IMR-90 (cell line): ENCODE data around the gene NTNG2. TPM values are rescaled to one million over a fixed set of nuclear protein-coding genes. Genes with fewer than 3 reads are reported as not detected.

Experiments
- ATAC-seq: fragments of 200-7000 bp; cut with Tn5 transposase; 2 replicates; pipeline ENCODE4 v1.9.1; 2020; ENCODE audit warnings: low read depth, mild to moderate bottlenecking, moderate library complexity
- BruUV-seq: library from RNA; stranded (reverse); fragments of 400-500 nt; replicated peaks from 2 replicates; lab custom pipeline; 2021; lab: Mats Ljungman, UMichigan
- CTCF ChIA-PET: fragments of 300-600 bp; formaldehyde crosslinking; extraction: SDS; loops from one replicate; lab custom pipeline; 2021; ENCODE audit warnings: antibody characterized with exemption; lab: Yijun Ruan, JAX
- POLR2A ChIA-PET: fragments of 300-600 bp; sonication (Branson Sonifier 250); formaldehyde crosslinking; loops from one replicate; lab custom pipeline; 2022; ENCODE audit warnings: antibody characterized with exemption; ENCODE audit not compliant: unreplicated experiment; lab: Charles Lee
- DNase-seq: peaks from one replicate; pipeline ENCODE4 v3.0.0; 2013
- H2AFZ ChIP-seq: replicated peaks from 2 replicates; pipeline ENCODE3; 2013; ENCODE audit warnings: low read length, mild to moderate bottlenecking; ENCODE audit not compliant: poor library complexity
- H2AK5ac ChIP-seq: 2 replicates; pipeline ENCODE4 v1.6.1; 2013; ENCODE audit warnings: low read depth, low read length, inconsistent platforms
- H2AK9ac ChIP-seq: replicated peaks from 2 replicates; pipeline ENCODE3; 2013; ENCODE audit warnings: mild to moderate bottlenecking, low read depth, low read length, moderate library complexity; ENCODE audit not compliant: poor library complexity
- H2BK120ac ChIP-seq: 2 replicates; pipeline ENCODE4 v1.6.1; 2013; ENCODE audit warnings: low read depth, low read length, inconsistent platforms
- H2BK15ac ChIP-seq: 3 replicates; pipeline ENCODE4 v1.6.1; 2013; ENCODE audit warnings: low read depth, low read length, inconsistent platforms
- H2BK20ac ChIP-seq: 2 replicates; pipeline ENCODE4 v1.6.1; 2013; ENCODE audit warnings: low read depth, mild to moderate bottlenecking, inconsistent platforms, low read length, moderate library complexity
- H2BK5ac ChIP-seq: 2 replicates; pipeline ENCODE4 v1.6.1; 2013; ENCODE audit warnings: mild to moderate bottlenecking, low read depth, low read length, inconsistent platforms; ENCODE audit not compliant: poor library complexity, severe bottlenecking
- H3K14ac ChIP-seq: replicated peaks from 2 replicates; pipeline ENCODE4 v1.6.1; 2013; ENCODE audit warnings: low read depth, low read length, inconsistent platforms
- H3K18ac ChIP-seq: 2 replicates; pipeline ENCODE4 v1.6.1; 2013; ENCODE audit warnings: low read depth, low read length, control low read depth
- H3K23ac ChIP-seq: 2 replicates; pipeline ENCODE4 v1.6.1; 2013; ENCODE audit warnings: low read depth, low read length, inconsistent platforms
- H3K27ac ChIP-seq: 2 replicates; pipeline ENCODE4 v1.5.1; 2013; ENCODE audit warnings: mild to moderate bottlenecking, control low read depth, low read length; ENCODE audit not compliant: insufficient read depth
- H3K27me3 ChIP-seq: 2 replicates; pipeline ENCODE4 v1.6.1; 2013; ENCODE audit warnings: low read length; ENCODE audit not compliant: control insufficient read depth, insufficient read depth
- H3K36me3 ChIP-seq: 2 replicates; pipeline ENCODE4 v1.6.1; 2013; ENCODE audit warnings: low read length, mixed read lengths; ENCODE audit not compliant: control insufficient read depth, insufficient read depth
- H3K4ac ChIP-seq: 2 replicates; pipeline ENCODE4 v1.6.1; 2013; ENCODE audit warnings: low read depth, low read length, inconsistent platforms
- H3K4me1 ChIP-seq: 2 replicates; pipeline ENCODE4 v1.6.1; 2013; ENCODE audit warnings: low read length, mixed read lengths; ENCODE audit not compliant: control insufficient read depth, insufficient read depth
- H3K4me2 ChIP-seq: 2 replicates; pipeline ENCODE4 v1.6.1; 2013; ENCODE audit warnings: low read depth, mild to moderate bottlenecking, control low read depth, low read length, moderate library complexity
- H3K4me3 ChIP-seq: 2 replicates; pipeline ENCODE4 v1.5.1; 2013; ENCODE audit warnings: low read depth, mild to moderate bottlenecking, control low read depth, low read length, moderate library complexity; ENCODE audit not compliant: insufficient read depth
- H3K56ac ChIP-seq: 2 replicates; pipeline ENCODE4 v1.6.1; 2013; ENCODE audit warnings: low read length, inconsistent platforms; ENCODE audit not compliant: insufficient read depth; ENCODE audit errors: extremely low read depth
- H3K79me1 ChIP-seq, 2 experiments: 2 replicates each; pipeline ENCODE4 v1.6.1; 2013; ENCODE audit warnings: low read length in 2 of 2, inconsistent platforms in 1 of 2, low read depth in 1 of 2
- H3K9ac ChIP-seq: 2 replicates; pipeline ENCODE4 v1.6.1; 2013; ENCODE audit warnings: low read depth, low read length, control low read depth
- H3K9me1 ChIP-seq: 2 replicates; pipeline ENCODE4 v1.6.1; 2013; ENCODE audit warnings: low read length, inconsistent platforms; ENCODE audit not compliant: insufficient read depth
- H3K9me3 ChIP-seq: 2 replicates; pipeline ENCODE4 v1.6.1; 2013; ENCODE audit warnings: low read length; ENCODE audit not compliant: control insufficient read depth, insufficient read depth
- H4K20me1 ChIP-seq: 2 replicates; pipeline ENCODE4 v1.6.1; 2013; ENCODE audit warnings: low read length, inconsistent platforms; ENCODE audit not compliant: insufficient read depth
- H4K5ac ChIP-seq: 2 replicates; pipeline ENCODE4 v1.6.1; 2013; ENCODE audit warnings: mild to moderate bottlenecking, low read depth, low read length, control low read depth
- H4K8ac ChIP-seq, 2 experiments: 2 replicates each; pipeline ENCODE4 v1.6.1; 2013; ENCODE audit warnings: low read depth in 2 of 2, low read length in 2 of 2, control low read depth in 1 of 2, inconsistent platforms in 1 of 2
- H4K91ac ChIP-seq: 2 replicates; pipeline ENCODE4 v1.6.1; 2013; ENCODE audit warnings: low read depth, low read length, inconsistent platforms; ENCODE audit not compliant: insufficient read depth
- BHLHE40 ChIP-seq: fragments of 150-350 bp; IDR thresholded peaks from 2 replicates; pipeline ENCODE4 v1.6.1; 2016; ENCODE audit warnings: mild to moderate bottlenecking, low read depth, low read length
- CEBPB ChIP-seq: IDR thresholded peaks from 2 replicates; pipeline ENCODE4 v1.6.1; 2012; ENCODE audit warnings: low read depth, low read length, improper control_type of control experiment
- ELK1 ChIP-seq: fragments of 150-350 bp; IDR thresholded peaks from 2 replicates; pipeline ENCODE4 v1.6.1; 2016; ENCODE audit warnings: low read depth, mild to moderate bottlenecking, low read length, moderate library complexity, borderline replicate concordance
- MAFK ChIP-seq: IDR thresholded peaks from 2 replicates; pipeline ENCODE4 v1.6.1; 2012; ENCODE audit warnings: low read depth, low read length, improper control_type of control experiment
- NFE2L2 ChIP-seq: fragments of 150-350 bp; IDR thresholded peaks from 2 replicates; pipeline ENCODE4 v1.6.1; 2016; ENCODE audit warnings: low read depth, mild to moderate bottlenecking, low read length
- RCOR1 ChIP-seq: IDR thresholded peaks from 2 replicates; pipeline ENCODE4 v1.6.1; 2012; ENCODE audit warnings: mild to moderate bottlenecking, low read length, improper control_type of control experiment; ENCODE audit not compliant: insufficient replicate concordance
- SMC3 ChIP-seq: fragments of 150-350 bp; IDR thresholded peaks from 2 replicates; pipeline ENCODE4 v1.6.1; 2016; ENCODE audit warnings: low read depth, mild to moderate bottlenecking, antibody characterized with exemption, low read length, moderate library complexity
- USF2 ChIP-seq: fragments of 150-350 bp; IDR thresholded peaks from 2 replicates; pipeline ENCODE4 v1.6.1; 2017; ENCODE audit warnings: mild to moderate bottlenecking, antibody characterized with exemption, low read length, low read depth
- WGBS, 2 experiments: methylation state at CpG; one replicate each; pipeline versions ENCODE4 v1.1.5 to v1.1.7; 2013; ENCODE audit warnings: missing lambda C conversion rate in 2 of 2; ENCODE audit not compliant: insufficient read length in 1 of 2; ENCODE audit errors: extremely low coverage in 2 of 2; 5-methylcytosine and 5-hydroxymethylcytosine counted together
- dilution Hi-C: fragments of 300-500 bp; cut with HindIII; formaldehyde crosslinking; loops from one replicate; pipeline ENCODE4 v1.14.3; 2018; ENCODE audit warnings: low sequenced_read_pairs; ENCODE audit not compliant: unreplicated experiment
- in situ Hi-C: fragments of 300-500 bp; cut with MboI; formaldehyde crosslinking; loops from 3 replicates; pipeline ENCODE4 v1.14.3; 2019; ENCODE audit warnings: low sequenced_read_pairs, inconsistent platforms, mixed read lengths
- intact Hi-C: fragments of 100-400 bp; cut with micrococcal nuclease; formaldehyde crosslinking; loops from 2 replicates; pipeline ENCODE4 v1.10.0; 2022
- polyA plus RNA-seq, 3 experiments: library from polyadenylated mRNA; depleted of rRNA; stranded (reverse); fragments of >200 nt; gene quantifications; 2 replicates each; pipeline ENCODE4 v1.2.3, GENCODE V29; 2012; ENCODE audit warnings: low replicate concordance in 1 of 3
- total RNA-seq: library from RNA; depleted of rRNA; stranded (reverse); fragments of >200 nt; gene quantifications from 2 replicates; pipeline ENCODE4 v1.2.3, GENCODE V29; 2012

Gene NTNG2
- total and polyA plus RNA-seq, 2 of the 4 experiments (the other 2 are of a cell fraction): 0.54 to 0.84 TPM

GRCh38 chr9:132197315-132197714, 35.5 kb downstream of the NTNG2 start:
- no peak for TF ChIP-seq ELK1
- no peak for TF ChIP-seq MAFK
- TF ChIP-seq BHLHE40: no peak
- no peak for TF ChIP-seq NFE2L2
- no peak for TF ChIP-seq CEBPB
- TF ChIP-seq SMC3: no peak
- TF ChIP-seq RCOR1: no peak
- no peak for TF ChIP-seq USF2
- Histone ChIP-seq H3K79me1 (no peaks in the 10 kb centered on the region), H2BK20ac (no peak overlapping the region), H3K9me1 (no peaks in the 10 kb centered on the region), H3K4me3 (no peak overlapping the region), H3K36me3 (no peaks in the 10 kb centered on the region), H3K4me1 (no peaks in the 10 kb centered on the region), H3K27ac (no peak overlapping the region), H2BK15ac (no peak overlapping the region), H3K9ac (no peak overlapping the region), H2AK5ac (no peak overlapping the region), H2AFZ (no peak overlapping the region), H3K23ac (no peak overlapping the region), H3K18ac (no peak overlapping the region), H4K20me1 (no peaks in the 10 kb centered on the region), H2AK9ac (no peak overlapping the region), H2BK5ac (no peak overlapping the region), H2BK120ac (no peak overlapping the region), H3K14ac (no peak overlapping the region), H3K27me3 (peaks cover 23% of the 10 kb centered on the region), H3K56ac (no peak overlapping the region), H4K91ac (no peak overlapping the region), H4K5ac (no peak overlapping the region), H3K9me3 (peaks cover 3% of the 10 kb centered on the region; the same call in 1 of the 2 replicates), H3K4me2 (no peak overlapping the region), H4K8ac (no peak overlapping the region), H3K4ac (no peak overlapping the region)
- in situ Hi-C loops: no loop called here
- ATAC-seq (no peak), DNase-seq (no peak)
- BruUV-seq: no TSS peak
- POLR2A ChIA-PET: no interaction called here
- intact Hi-C loops: no loop called here
- CTCF ChIA-PET: interaction anchor here (1.2 kb wide), 1 partner anchor 11 kb away, joined by 3 read pairs; no protein-coding TSS in a partner anchor
- dilution Hi-C loops: no loop called here
- WGBS, 2 experiments: 89 to 100% methylated on average over 1 to 2 of the region's 6 CpGs
